ENCODE measurements around the gene ACTN1. TPM values are rescaled to one million over a fixed set of nuclear protein-coding genes. Genes with fewer than 3 reads are reported as not detected.
A peak's percentile ranks its signal among the peaks of the same experiment; 100 is the strongest.

ACTN1 gene
- total RNA-seq, 1 donor: 447 TPM

GRCh38 chr14:68876976-68877375, 102.1 kb downstream of the ACTN1 start:
- peak; percentile 60 for DNase-seq (ENCODE audit: insufficient read length, low spot score, missing footprints)
- TF ChIP-seq CTCF (IDR thresholded peaks at IDR 0.05; ENCODE audit: extremely low read depth, low read depth, low read length): no peak
- H3K27ac ChIP-seq (ENCODE audit: low read depth, low read length): no peak overlapping the region
- H3K79me2 ChIP-seq (ENCODE audit: insufficient read depth, low read length): peaks cover 65% of the 10 kb centered on the region
- no peak overlapping the region for H2AFZ ChIP-seq (ENCODE audit: low read length)
- no peak overlapping the region for H3K4me3 ChIP-seq (ENCODE audit: insufficient read depth, low read length)
- no peaks in the 10 kb centered on the region for H3K9me3 ChIP-seq (ENCODE audit: low read depth, low read length)
- H4K20me1 ChIP-seq (ENCODE audit: insufficient read depth, low read length): peaks cover 55% of the 10 kb centered on the region
- no peaks in the 10 kb centered on the region for H3K27me3 ChIP-seq (ENCODE audit: insufficient read depth, low read length)
- H3K4me2 ChIP-seq (ENCODE audit: insufficient read depth, low read length): no peak overlapping the region
- peaks cover 98% of the 10 kb centered on the region for H3K36me3 ChIP-seq (ENCODE audit: insufficient read depth, low read length)
- H3K4me1 ChIP-seq (ENCODE audit: insufficient read depth, low read length): no peaks in the 10 kb centered on the region

GRCh38 chr14:68874746-68875155, 104.4 kb downstream of the ACTN1 start:
- DNase-seq (ENCODE audit: insufficient read length, low spot score, missing footprints): peak; percentile 8
- Histone ChIP-seq H3K4me3 (ENCODE audit: insufficient read depth, low read length) (no peak overlapping the region), H4K20me1 (ENCODE audit: insufficient read depth, low read length) (peaks cover 44% of the 10 kb centered on the region), H3K9me3 (ENCODE audit: low read depth, low read length) (no peaks in the 10 kb centered on the region), H3K36me3 (ENCODE audit: insufficient read depth, low read length) (peaks cover 93% of the 10 kb centered on the region), H3K4me2 (ENCODE audit: insufficient read depth, low read length) (no peak overlapping the region), H3K79me2 (ENCODE audit: insufficient read depth, low read length) (peaks cover 46% of the 10 kb centered on the region), H3K27ac (ENCODE audit: low read depth, low read length) (no peak overlapping the region), H2AFZ (ENCODE audit: low read length) (no peak overlapping the region), H3K4me1 (ENCODE audit: insufficient read depth, low read length) (no peaks in the 10 kb centered on the region), H3K27me3 (ENCODE audit: insufficient read depth, low read length) (no peaks in the 10 kb centered on the region)
- TF ChIP-seq CTCF (IDR thresholded peaks at IDR 0.05; ENCODE audit: extremely low read depth, low read depth, low read length): no peak

DNA sequence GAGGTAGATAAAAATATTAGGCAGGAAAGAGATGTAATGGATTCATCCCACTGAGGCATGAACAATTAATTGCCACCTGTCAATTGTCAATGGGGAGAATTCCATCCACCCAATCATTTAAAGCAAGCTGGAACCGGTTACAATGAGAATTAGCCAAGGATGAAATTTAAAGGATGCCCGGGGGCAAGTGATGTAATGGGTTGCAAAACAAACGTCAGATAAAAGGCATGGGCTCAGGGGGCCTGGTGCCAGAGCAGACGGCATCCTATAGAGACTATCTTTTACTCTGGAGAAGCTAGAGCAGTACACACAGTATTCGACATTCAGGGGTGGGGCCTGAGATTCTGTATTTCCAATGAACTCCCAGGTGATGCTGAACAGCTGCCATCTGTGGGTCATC, 105.7 kb downstream of the ACTN1 start:
- Histone ChIP-seq H3K4me2 (ENCODE audit: insufficient read depth, low read length) (no peak overlapping the region), H3K9me3 (ENCODE audit: low read depth, low read length) (no peaks in the 10 kb centered on the region), H3K4me3 (ENCODE audit: insufficient read depth, low read length) (no peak overlapping the region), H3K36me3 (ENCODE audit: insufficient read depth, low read length) (peaks cover 85% of the 10 kb centered on the region), H2AFZ (ENCODE audit: low read length) (no peak overlapping the region), H3K27ac (ENCODE audit: low read depth, low read length) (no peak overlapping the region), H4K20me1 (ENCODE audit: insufficient read depth, low read length) (peaks cover 35% of the 10 kb centered on the region), H3K4me1 (ENCODE audit: insufficient read depth, low read length) (no peaks in the 10 kb centered on the region), H3K27me3 (ENCODE audit: insufficient read depth, low read length) (no peaks in the 10 kb centered on the region), H3K79me2 (ENCODE audit: insufficient read depth, low read length) (peaks cover 34% of the 10 kb centered on the region)
- no peak for TF ChIP-seq CTCF (IDR thresholded peaks at IDR 0.05; ENCODE audit: extremely low read depth, low read depth, low read length)
- DNase-seq (ENCODE audit: insufficient read length, low spot score, missing footprints): no peak

- H3K36me3 ChIP-seq (ENCODE audit: insufficient read depth, low read length): peaks cover 65% of the 10 kb centered on the region
- no peaks in the 10 kb centered on the region for H3K27me3 ChIP-seq (ENCODE audit: insufficient read depth, low read length)
- no peak for TF ChIP-seq CTCF (IDR thresholded peaks at IDR 0.05; ENCODE audit: extremely low read depth, low read depth, low read length)
Observed at GRCh38 chr14:68871392-68871791, 107.7 kb downstream of the ACTN1 start.

More at GRCh38 chr14:68871392-68871791, 107.7 kb downstream of the ACTN1 start:
- Histone ChIP-seq H3K9me3 (ENCODE audit: low read depth, low read length) (no peaks in the 10 kb centered on the region), H2AFZ (ENCODE audit: low read length) (no peak overlapping the region), H4K20me1 (ENCODE audit: insufficient read depth, low read length) (peaks cover 21% of the 10 kb centered on the region), H3K4me3 (ENCODE audit: insufficient read depth, low read length) (no peak overlapping the region), H3K27ac (ENCODE audit: low read depth, low read length) (no peak overlapping the region), H3K4me1 (ENCODE audit: insufficient read depth, low read length) (no peaks in the 10 kb centered on the region), H3K4me2 (ENCODE audit: insufficient read depth, low read length) (no peak overlapping the region), H3K79me2 (ENCODE audit: insufficient read depth, low read length) (peaks cover 18% of the 10 kb centered on the region)
- peak; percentile 30 for DNase-seq (ENCODE audit: insufficient read length, low spot score, missing footprints)
